Measurements from ENCODE around the gene KIAA0513. TPM values are rescaled to one million over a fixed set of nuclear protein-coding genes. Genes with fewer than 3 reads are reported as not detected.

The KIAA0513 gene
- total and polyA plus RNA-seq, 10 of the 15 experiments (the other 5 are each of a cell fraction or from before 2014, with no cell fraction given) = 0.14 to 5.8 (median 2.0) TPM

GRCh38 chr16:85125570-85126393 is 98.2 kb downstream of the KIAA0513 start:
- intact Hi-C loops (cut with micrococcal nuclease; ENCODE audit: unreplicated experiment) (no loop called here), in situ Hi-C loops (cut with MboI) (no loop called here)
- BruUV-seq (replicated peaks) = no TSS peak
- DNase-seq (ENCODE audit: low read depth, low spot score) (no peak), FAIRE-seq (no peak), ATAC-seq (no peak)
- Histone ChIP-seq H3K27me3 (replicated peaks in 1 of 2; ENCODE audit: control insufficient read depth in 2 of 2, insufficient read depth in 2 of 2, low read length in 1 of 2) (no peaks in the 10 kb centered on the region), H3K36me3 (ENCODE audit: control insufficient read depth in 2 of 2, insufficient read depth in 2 of 2, low read length in 1 of 2) (no peaks in the 10 kb centered on the region), H3K4me2 (ENCODE audit: control insufficient read depth, insufficient read depth) (no peak overlapping the region), H3K9me3 (replicated peaks; ENCODE audit: control insufficient read depth, insufficient read depth, low read length) (no peaks in the 10 kb centered on the region), H3K4me3 (no peak overlapping the region), H3K9ac (ENCODE audit: control insufficient read depth, insufficient read depth, low read length) (no peak overlapping the region), H3K79me2 (ENCODE audit: control insufficient read depth, insufficient read depth, low read length) (no peaks in the 10 kb centered on the region), H3K4me1 (ENCODE audit: control insufficient read depth, insufficient read depth, low read length) (no peaks in the 10 kb centered on the region), H2AFZ (ENCODE audit: control insufficient read depth, low read depth, low read length) (no peak overlapping the region), H4K20me1 (ENCODE audit: control insufficient read depth, insufficient read depth) (no peaks in the 10 kb centered on the region), H3K27ac (ENCODE audit: control insufficient read depth, insufficient read depth) (no peak overlapping the region)
- SMC1A ChIA-PET (ENCODE audit: uncharacterized antibody, unreplicated experiment) = interaction anchor here (1.1 to 1.2 kb wide), 3 partner anchors 11 to 99 kb away, joined by 3 to 5 read pairs (median 4); no protein-coding TSS in a partner anchor
- POLR2A ChIA-PET = interaction anchor here (0.5 kb wide), 1 partner anchor 540 kb away, joined by 4 read pairs; no protein-coding TSS in a partner anchor
- CTCF ChIA-PET = interaction anchor here (0.6 to 3.4 kb wide), 6 partner anchors 11 to 450 kb away, joined by 3 to 14 read pairs (median 4); no protein-coding TSS in a partner anchor
- no peak for TF ChIP-seq TCF3 (IDR thresholded peaks at IDR 0.05; ENCODE audit: borderline replicate concordance, insufficient read depth, low read depth, low read length)
- no peak for TF ChIP-seq BACH1 (IDR thresholded peaks at IDR 0.05; ENCODE audit: borderline replicate concordance)
- no peak for TF ChIP-seq CHD4 (IDR thresholded peaks at IDR 0.05)
- TF ChIP-seq NR2F1 (conservative IDR thresholded peaks at IDR 0.05) = no peak
- no peak for TF ChIP-seq SP1 (IDR thresholded peaks at IDR 0.05; ENCODE audit: low read depth, low read length)
- no peak for TF ChIP-seq NBN (IDR thresholded peaks at IDR 0.05)
- no peak for TF ChIP-seq RUNX3 (IDR thresholded peaks at IDR 0.05; ENCODE audit: low read length)
- TF ChIP-seq SRF (IDR thresholded peaks at IDR 0.05; ENCODE audit: low read depth in 2 of 2, low read length in 2 of 2) = no peak
- TF ChIP-seq MEF2A (IDR thresholded peaks at IDR 0.05; ENCODE audit: insufficient read depth, low read depth, low read length) = no peak
- TF ChIP-seq ZNF217 (IDR thresholded peaks at IDR 0.05) = no peak
- TF ChIP-seq RB1 (IDR thresholded peaks at IDR 0.05; ENCODE audit: borderline replicate concordance) = no peak
- no peak for TF ChIP-seq RELA (IDR thresholded peaks at IDR 0.05; ENCODE audit: borderline replicate concordance, partially characterized antibody)
- no peak for TF ChIP-seq IRF3 (IDR thresholded peaks at IDR 0.05)
- TF ChIP-seq E4F1 (IDR thresholded peaks at IDR 0.05; ENCODE audit: borderline replicate concordance, partially characterized antibody) = no peak
- no peak for TF ChIP-seq ZBED1 (IDR thresholded peaks at IDR 0.05; ENCODE audit: borderline replicate concordance)
- TF ChIP-seq JUNB (IDR thresholded peaks at IDR 0.05) = no peak
- TF ChIP-seq PML (IDR thresholded peaks at IDR 0.05; ENCODE audit: low read length) = no peak
- RAD21 ChIA-PET (ENCODE audit: unreplicated experiment) = interaction anchor here (1.6 to 1.9 kb wide), 2 partner anchors 11 to 17 kb away, joined by 3 to 8 read pairs; no protein-coding TSS in a partner anchor
- 47% methylated on average over 16 of the region's 16 CpGs for WGBS (ENCODE audit: insufficient coverage, insufficient replicate concordance, low lambda C conversion rate, missing lambda C conversion rate)

All from GM12878 (cell line).